H1 (cell line): ENCODE measurements around the gene RGS3. TPM values are rescaled to one million over a fixed set of nuclear protein-coding genes. Genes with fewer than 3 reads are reported as not detected.
A peak's percentile ranks its signal among the peaks of the same experiment; 100 is the strongest.

Experiments used
- CTCF ChIA-PET: fragments of 300-600 bp; sonication (Branson Sonifier 250); formaldehyde crosslinking; loops from one replicate; lab custom pipeline; 2021; ENCODE audit not compliant: partially characterized antibody; lab: Charles Lee
- POLR2A ChIA-PET: fragments of 300-600 bp; sonication (Branson Sonifier 250); formaldehyde crosslinking; loops from one replicate; lab custom pipeline; 2021; ENCODE audit warnings: inconsistent platforms; ENCODE audit not compliant: partially characterized antibody; lab: Charles Lee
- DNase-seq, 2 experiments: peaks; one replicate each; pipeline versions ENCODE4 v3.0.0 to v3.0.0-alpha.2; 2010 to 2022; ENCODE audit warnings: low spot score in 2 of 2, low read depth in 1 of 2, mixed read lengths in 1 of 2
- FAIRE-seq: peaks from 2 replicates; lab custom pipeline; 2011; peaks lifted over from hg19 to GRCh38; lab: Jason Lieb, UNC
- H2AFZ ChIP-seq: 2 replicates; pipeline ENCODE4 v1.8.1; 2012; ENCODE audit warnings: low read length, inconsistent platforms
- H2AK5ac ChIP-seq: 2 replicates; pipeline ENCODE4 v1.6.1; 2013; ENCODE audit warnings: low read depth, low read length
- H2BK120ac ChIP-seq: replicated peaks from 2 replicates; pipeline ENCODE3; 2013; ENCODE audit warnings: low read depth, low read length, inconsistent platforms
- H2BK12ac ChIP-seq: 2 replicates; pipeline ENCODE4 v1.6.1; 2013; ENCODE audit warnings: low read depth, low read length
- H2BK15ac ChIP-seq: 2 replicates; pipeline ENCODE4 v1.6.1; 2013; ENCODE audit warnings: low read length
- H2BK20ac ChIP-seq: 2 replicates; pipeline ENCODE4 v1.6.1; 2013; ENCODE audit warnings: low read length
- H2BK5ac ChIP-seq: 2 replicates; pipeline ENCODE4 v1.6.1; 2013; ENCODE audit warnings: low read depth, low read length
- H3K14ac ChIP-seq: 2 replicates; pipeline ENCODE4 v1.6.1; 2013; ENCODE audit warnings: inconsistent platforms; ENCODE audit not compliant: insufficient read length
- H3K18ac ChIP-seq: 2 replicates; pipeline ENCODE4 v1.6.1; 2013; ENCODE audit warnings: low read length; ENCODE audit errors: extremely low read depth
- H3K23ac ChIP-seq: 2 replicates; pipeline ENCODE4 v1.6.1; 2013; ENCODE audit warnings: inconsistent platforms; ENCODE audit not compliant: insufficient read length
- H3K23me2 ChIP-seq: 2 replicates; pipeline ENCODE4 v1.6.1; 2013; ENCODE audit warnings: low read depth, low read length
- H3K27ac ChIP-seq: 2 replicates; pipeline ENCODE4 v1.6.1; 2011; ENCODE audit warnings: low read depth, low read length, inconsistent platforms
- H3K27me3 ChIP-seq, 4 experiments: replicated peaks in 1 of 4; 1 replicate in 1 of 4; 2 replicates in 3 of 4; pipeline versions ENCODE4 v1.6.1 to v1.8.1; 2011 to 2013; ENCODE audit warnings: low read length in 3 of 4, mild to moderate bottlenecking in 3 of 4, inconsistent platforms in 2 of 4, mixed read lengths in 2 of 4, moderate library complexity in 1 of 4; ENCODE audit not compliant: control insufficient read depth in 3 of 4, insufficient read depth in 3 of 4; ENCODE audit errors: extremely low read depth in 1 of 4
- H3K36me3 ChIP-seq, 4 experiments: 2 replicates each; pipeline versions ENCODE4 v1.6.1 to v1.8.1; 2011 to 2013; ENCODE audit warnings: mild to moderate bottlenecking in 4 of 4, low read length in 3 of 4, moderate library complexity in 2 of 4, control low read depth in 1 of 4, inconsistent platforms in 1 of 4; ENCODE audit not compliant: insufficient read depth in 4 of 4, control insufficient read depth in 2 of 4
- H3K4ac ChIP-seq: replicated peaks from 2 replicates; pipeline ENCODE3; 2013; ENCODE audit warnings: low read length, low read depth, mixed read lengths, inconsistent platforms; ENCODE audit not compliant: insufficient read length
- H3K4me1 ChIP-seq, 4 experiments: replicated peaks in 1 of 4; 1 replicate in 1 of 4; 2 replicates in 3 of 4; pipeline versions ENCODE4 v1.6.1 to v1.8.1; 2011 to 2013; ENCODE audit warnings: low read length in 3 of 4, inconsistent platforms in 2 of 4, mixed read lengths in 1 of 4; ENCODE audit not compliant: insufficient read depth in 4 of 4, control insufficient read depth in 3 of 4
- H3K4me2 ChIP-seq, 2 experiments: 2 replicates each; pipeline versions ENCODE4 v1.6.1 to v1.8.1; 2011 to 2013; ENCODE audit warnings: low read depth in 2 of 2, low read length in 2 of 2, control low read depth in 1 of 2, inconsistent platforms in 1 of 2, mild to moderate bottlenecking in 1 of 2; ENCODE audit not compliant: insufficient read depth in 1 of 2
- H3K4me3 ChIP-seq, 4 experiments: fragments of 200-600, 300-600 bp in 1 of 4; sonication (generic), shearing (Covaris generic), sonication (Bioruptor Twin) in 1 of 4; 2 replicates each; pipeline versions ENCODE4 v1.5.1 to v1.8.1; 2011 to 2016; ENCODE audit warnings: low read length in 4 of 4, low read depth in 3 of 4, control low read depth in 2 of 4, inconsistent platforms in 2 of 4, mild to moderate bottlenecking in 2 of 4, mixed read lengths in 1 of 4, moderate library complexity in 1 of 4; ENCODE audit not compliant: insufficient read depth in 2 of 4; ENCODE audit errors: extremely low read depth in 1 of 4
- H3K56ac ChIP-seq: replicated peaks from 2 replicates; pipeline ENCODE3; 2013; ENCODE audit warnings: low read depth, mild to moderate bottlenecking, mixed read lengths, low read length, inconsistent platforms; ENCODE audit not compliant: insufficient read length
- H3K79me1 ChIP-seq: 2 replicates; pipeline ENCODE4 v1.6.1; 2013; ENCODE audit warnings: low read depth, low read length, control low read depth
- H3K79me2 ChIP-seq, 2 experiments: 2 replicates each; pipeline versions ENCODE4 v1.6.1 to v1.8.1; 2012 to 2013; ENCODE audit warnings: low read length in 2 of 2, mild to moderate bottlenecking in 2 of 2, inconsistent platforms in 1 of 2; ENCODE audit not compliant: insufficient read depth in 2 of 2, control insufficient read depth in 1 of 2
- H3K9ac ChIP-seq, 4 experiments: replicated peaks in 1 of 4; 1 replicate in 1 of 4; 2 replicates in 3 of 4; pipeline versions ENCODE4 v1.6.1 to v1.8.1; 2011 to 2013; ENCODE audit warnings: low read depth in 3 of 4, low read length in 3 of 4, control low read depth in 2 of 4, mild to moderate bottlenecking in 2 of 4, moderate library complexity in 2 of 4, inconsistent platforms in 1 of 4; ENCODE audit errors: extremely low read depth in 1 of 4
- H3K9me3 ChIP-seq, 2 experiments: 2 replicates each; pipeline versions ENCODE4 v1.6.1 to v1.8.1; 2012 to 2013; ENCODE audit warnings: mild to moderate bottlenecking in 2 of 2, moderate library complexity in 2 of 2, control low read depth in 1 of 2, inconsistent platforms in 1 of 2, low read depth in 1 of 2, low read length in 1 of 2, mixed read lengths in 1 of 2; ENCODE audit not compliant: insufficient read depth in 2 of 2
- H4K20me1 ChIP-seq, 2 experiments: replicated peaks in 1 of 2; 2 replicates each; pipeline versions ENCODE3 to v1.8.1; 2011 to 2013; ENCODE audit warnings: inconsistent platforms in 2 of 2, low read length in 2 of 2, mild to moderate bottlenecking in 1 of 2; ENCODE audit not compliant: insufficient read depth in 2 of 2, control insufficient read depth in 1 of 2
- H4K5ac ChIP-seq: 2 replicates; pipeline ENCODE4 v1.6.1; 2013; ENCODE audit warnings: low read length, low read depth, mixed read lengths, inconsistent platforms; ENCODE audit not compliant: insufficient read length
- H4K8ac ChIP-seq: 2 replicates; pipeline ENCODE4 v1.8.0; 2013; ENCODE audit warnings: mild to moderate bottlenecking, moderate library complexity, low read length, inconsistent platforms; ENCODE audit not compliant: insufficient read depth; ENCODE audit errors: extremely low read depth
- H4K91ac ChIP-seq: replicated peaks from 2 replicates; pipeline ENCODE3; 2013; ENCODE audit warnings: low read length, mixed read lengths, inconsistent platforms; ENCODE audit not compliant: insufficient read length
- EP300 ChIP-seq, 2 experiments: IDR thresholded peaks; 1 replicate in 1 of 2; 2 replicates in 1 of 2; pipeline ENCODE4 v1.6.1; 2011 to 2012; ENCODE audit warnings: low read depth in 2 of 2, low read length in 2 of 2, mild to moderate bottlenecking in 2 of 2, borderline replicate concordance in 1 of 2, inconsistent platforms in 1 of 2, moderate library complexity in 1 of 2
- KDM5A ChIP-seq: fragments of 200-600 bp; IDR thresholded peaks from 2 replicates; pipeline ENCODE4 v1.7.1; 2012; ENCODE audit warnings: mild to moderate bottlenecking, low read length, inconsistent platforms, mixed read lengths
- RAD21 ChIP-seq, 2 experiments: IDR thresholded peaks in 1 of 2; conservative IDR thresholded peaks in 1 of 2; 2 replicates each; pipeline ENCODE4 v1.6.1; 2011; ENCODE audit warnings: low read depth in 2 of 2, low read length in 2 of 2, improper control_type of control experiment in 1 of 2, inconsistent platforms in 1 of 2, mild to moderate bottlenecking in 1 of 2, moderate library complexity in 1 of 2
- RXRA ChIP-seq: IDR thresholded peaks from 2 replicates; pipeline ENCODE4 v1.6.1; 2011; ENCODE audit warnings: low read depth, mild to moderate bottlenecking, low read length, moderate library complexity; ENCODE audit not compliant: insufficient read depth
- WGBS, 2 experiments: shearing (Covaris generic) in 1 of 2; methylation state at CpG; one replicate each; pipeline versions ENCODE4 v1.1.6 to v1.1.7; 2013 to 2015; ENCODE audit warnings: low lambda C conversion rate in 2 of 2, mixed read lengths in 2 of 2, inconsistent platforms in 1 of 2, low coverage in 1 of 2, missing lambda C conversion rate in 1 of 2; ENCODE audit not compliant: insufficient replicate concordance in 2 of 2, insufficient coverage in 1 of 2, insufficient read length in 1 of 2; ENCODE audit errors: extremely low coverage in 1 of 2, missing lambda C conversion rate in 1 of 2; 5-methylcytosine and 5-hydroxymethylcytosine counted together
- polyA plus RNA-seq, 7 experiments: library from polyadenylated mRNA; depleted of rRNA in 3 of 7; stranded (reverse) in 5 of 7; unstranded in 2 of 7; fragments of >200 nt in 5 of 7; fragments of 200-250 nt in 2 of 7; gene quantifications; 1 replicate in 5 of 7; 2 replicates in 1 of 7; 4 replicates in 1 of 7; pipeline versions ENCODE4 v1.2.1 to v1.2.3, GENCODE V29; 2011 to 2013; ENCODE audit warnings: missing spikeins in 2 of 7, mixed read lengths in 2 of 7
- total RNA-seq: library from RNA; stranded (reverse); fragmentation: NEBNext Ultra II Directional; extraction: Animal tissue kit (Norgen Biotek cat#: 25700); gene quantifications from 2 replicates; pipeline ENCODE4 v1.2.1, GENCODE V29; 2021

RGS3 gene
- total and polyA plus RNA-seq, 2 of the 8 experiments (the other 6 are each of a cell fraction or from before 2014, with no cell fraction given), result 12.6 to 18.2 TPM

DNA sequence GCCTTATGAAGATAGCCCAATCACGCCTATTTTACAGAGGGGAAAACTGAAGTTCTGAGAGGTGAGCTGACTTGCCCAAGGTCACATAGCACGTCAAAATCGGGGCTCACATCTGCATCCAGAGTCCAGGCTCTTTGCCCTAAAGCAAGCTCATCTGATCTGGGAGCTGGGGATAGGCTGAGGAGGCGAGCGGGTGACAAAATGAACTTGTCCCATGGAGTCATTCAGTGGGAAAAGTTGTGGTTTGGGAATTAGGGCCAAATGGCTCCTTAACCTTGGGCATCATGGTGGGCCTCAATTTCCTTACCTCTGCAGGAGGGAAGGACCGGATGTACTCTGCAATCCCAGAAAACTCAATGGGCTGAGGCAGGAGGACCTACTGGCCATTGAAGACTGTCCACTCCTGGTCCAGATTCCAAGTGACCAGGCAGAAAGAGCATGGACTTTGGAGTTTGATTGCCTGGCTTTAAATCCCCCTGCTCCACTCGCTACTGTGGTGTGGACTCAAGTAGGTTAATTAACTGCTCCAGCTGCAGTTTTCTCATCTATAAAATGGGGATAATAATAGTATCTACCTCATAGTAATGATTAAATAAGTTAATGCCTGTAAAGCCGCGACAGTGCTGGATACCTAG lies 160.4 kb downstream of the RGS3 start:
- Histone ChIP-seq H4K20me1 (no peaks in the 10 kb centered on the region), H3K14ac (no peak overlapping the region), H3K36me3 (no peaks in the 10 kb centered on the region), H3K23me2 (no peaks in the 10 kb centered on the region), H2BK120ac (peak overlapping the region; percentile 77), H3K4me3 (no peak overlapping the region), H2AFZ (no peak overlapping the region), H3K79me2 (no peaks in the 10 kb centered on the region), H3K9me3 (no peaks in the 10 kb centered on the region), H3K18ac (peak overlapping the region; percentile 49), H3K4ac (no peak overlapping the region), H3K4me2 (no peak overlapping the region; a peak in 1 of 4 replicates), H2BK12ac (peak overlapping the region; percentile 56; the same call in 1 of the 2 replicates), H3K56ac (no peak overlapping the region), H4K91ac (peak overlapping the region; percentile 45), H2BK5ac (0 out of 2 replicates have a peak overlapping the region, but pooled peaks have one; percentile 5), H3K27ac (0 out of 2 replicates have a peak overlapping the region, but pooled peaks have one; percentile 88), H3K23ac (no peak overlapping the region), H2AK5ac (peak overlapping the region; percentile 11; the same call in 1 of the 2 replicates), H3K79me1 (no peaks in the 10 kb centered on the region), H3K27me3 (peaks cover 0 to 2% (median 0%) of the 10 kb centered on the region in 4 experiments; a peak in 4 of 7 replicates), H2BK20ac (peak overlapping the region; percentile 49; the same call in 1 of the 2 replicates), H3K9ac (no peak overlapping the region), H4K5ac (no peak overlapping the region), H3K4me1 (peaks cover 6 to 23% (median 18%) of the 10 kb centered on the region in 4 experiments), H4K8ac (no peak overlapping the region), H2BK15ac (peak overlapping the region; percentile 83; the same call in 1 of the 2 replicates)
- DNase-seq (no peak), FAIRE-seq (no peak)
- ChIA-PET CTCF (interaction anchor here (0.9 to 14.3 kb wide), 5 partner anchors 10 to 33 kb away, joined by 3 to 130 read pairs (median 7); no protein-coding TSS in a partner anchor), POLR2A (interaction anchor here (1.3 to 2.4 kb wide), 4 partner anchors 11 to 284 kb away, joined by 3 to 9 read pairs (median 6); partner anchors contain the start of gene WDR31)
- TF ChIP-seq KDM5A (no peak), RAD21 (IDR thresholded peaks at IDR 0.05 in 1 of 2, conservative IDR thresholded peaks at IDR 0.05 in 1 of 2; ENCODE audit: low read depth in 2 of 2, low read length in 2 of 2) (no peak), RXRA (no peak), EP300 (IDR thresholded peaks at IDR 0.05; ENCODE audit: borderline replicate concordance in 1 of 2, low read depth in 2 of 2, low read length in 2 of 2) (no peak)
- WGBS, 2 experiments, result 91% methylated on average over 9 of the region's 9 CpGs; no CpG with 5 or more reads in 1 of the 2 experiments
